ELR (cell line): ENCODE measurements around the gene THRB.
A peak's percentile ranks its signal among the peaks of the same experiment; 100 is the strongest.
"Not testable (repeated sequence)": the region's sequence is repeated elsewhere in the genome, so short reads cannot be mapped to it uniquely, and the experiment has no call there.

Experiments
- DNase-seq: peaks from one replicate; pipeline ENCODE4 v3.0.0-alpha.2; 2015; ENCODE audit warnings: low read depth

Gene THRB

DNA sequence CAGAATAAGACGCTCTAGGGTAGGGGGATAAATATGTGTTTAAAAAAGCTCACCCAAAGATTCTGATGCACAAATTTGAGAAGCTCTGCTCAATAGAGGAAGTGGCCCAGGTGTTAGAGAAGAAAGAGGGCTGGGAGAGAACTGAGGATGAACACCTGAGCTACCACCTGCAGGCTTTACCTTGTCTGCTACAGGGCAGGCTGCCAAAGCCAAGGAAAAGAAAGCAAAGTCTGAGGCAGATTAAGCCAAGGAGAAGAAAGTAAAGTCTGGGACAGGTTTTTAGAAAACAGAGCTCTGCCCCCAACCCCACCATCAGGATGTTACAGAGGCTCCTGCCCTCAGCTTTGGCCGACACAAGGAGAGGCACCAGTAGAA is 92.9 kb downstream of the THRB start:
- no peak for DNase-seq

DNA sequence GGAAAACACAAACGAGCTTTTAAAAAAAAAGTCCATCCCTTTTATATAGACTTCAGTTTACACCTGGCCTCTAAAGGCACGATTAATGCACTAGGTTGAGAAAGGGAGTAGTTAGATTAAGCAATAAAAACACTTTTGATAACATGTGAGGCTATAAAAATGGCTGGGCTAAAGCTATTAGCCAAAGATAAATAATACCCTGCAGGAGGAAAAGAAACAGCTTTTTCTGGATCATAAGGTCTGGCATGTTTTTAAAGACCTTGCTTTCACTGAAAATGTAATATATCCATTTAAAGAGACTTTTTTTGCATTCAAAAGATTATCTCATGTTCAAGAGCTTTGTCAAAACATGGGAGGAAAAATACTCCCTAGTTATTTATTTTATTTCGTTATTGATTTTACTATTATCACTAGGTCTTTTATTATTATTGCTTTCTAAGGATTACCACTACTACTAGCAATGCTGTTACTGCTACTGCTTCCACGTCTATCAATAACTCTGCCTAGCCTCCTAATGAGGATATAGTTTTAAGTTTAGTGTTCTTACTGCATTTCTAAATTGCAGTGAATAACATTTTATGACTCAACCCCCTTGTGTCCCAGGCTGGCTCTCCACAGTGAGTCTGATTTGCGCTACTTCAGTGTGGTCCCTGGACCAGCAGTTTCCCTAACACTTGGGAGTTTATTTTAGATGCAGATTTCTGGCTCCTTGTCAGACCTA is 93.4 kb downstream of the THRB start:
- DNase-seq, result no peak

DNA sequence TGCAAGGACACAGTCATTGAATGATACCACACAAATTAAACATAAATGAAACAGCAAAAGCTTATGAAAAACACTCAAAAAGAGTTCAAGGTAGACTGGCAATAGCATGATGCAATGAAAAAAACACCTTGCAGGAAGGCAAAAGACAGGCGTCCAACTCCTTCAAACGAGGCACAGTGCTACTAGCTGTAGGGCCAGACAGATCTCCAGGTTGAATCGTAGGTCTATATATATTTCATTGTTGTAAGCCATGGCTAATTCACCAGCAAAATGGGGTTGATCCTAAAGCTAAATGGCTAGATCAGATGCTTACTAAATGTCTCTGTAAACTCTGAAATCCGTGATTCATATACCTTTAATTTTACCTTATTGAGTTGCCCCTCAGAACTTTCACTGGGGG is 94.2 kb downstream of the THRB start:
- no peak for DNase-seq

DNA sequence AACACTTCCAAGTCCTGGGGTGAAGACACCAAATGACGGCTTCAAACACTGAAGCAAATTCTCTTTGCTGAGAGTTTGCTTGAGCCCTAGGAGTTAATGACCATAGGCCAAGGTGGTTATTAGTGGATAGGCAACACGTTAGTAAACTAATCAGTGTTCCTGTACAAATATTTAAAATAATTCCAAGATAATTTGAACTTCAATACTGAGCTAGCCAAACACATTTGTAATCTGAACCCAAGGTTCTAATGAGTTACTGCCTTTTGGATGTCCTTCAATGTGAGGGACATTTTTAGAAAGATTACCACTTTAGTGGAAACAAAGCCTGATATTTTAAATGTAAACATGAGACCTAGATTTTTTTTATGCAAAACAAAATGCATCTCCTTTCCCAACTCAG is 94.6 kb downstream of the THRB start:
- no peak for DNase-seq

DNA sequence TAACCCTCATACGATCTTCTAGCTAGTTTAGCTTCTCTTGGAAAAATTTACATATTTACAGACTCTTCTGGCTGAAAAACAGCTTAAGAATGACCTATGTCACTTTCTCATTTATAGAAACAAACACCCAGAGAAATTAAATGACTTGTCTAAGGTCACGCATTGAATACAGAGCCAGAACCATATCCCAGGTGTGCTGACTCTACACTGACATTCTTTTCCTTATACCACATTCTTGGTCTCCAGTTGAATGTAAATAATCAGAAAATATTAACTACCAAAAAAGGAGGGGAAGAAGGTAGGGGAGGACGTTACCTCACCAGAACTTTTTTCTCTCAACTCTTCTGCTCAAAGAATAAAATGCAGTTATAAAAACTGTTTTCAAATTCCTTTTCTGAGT is 95.0 kb downstream of the THRB start:
- DNase-seq, result no peak

DNA sequence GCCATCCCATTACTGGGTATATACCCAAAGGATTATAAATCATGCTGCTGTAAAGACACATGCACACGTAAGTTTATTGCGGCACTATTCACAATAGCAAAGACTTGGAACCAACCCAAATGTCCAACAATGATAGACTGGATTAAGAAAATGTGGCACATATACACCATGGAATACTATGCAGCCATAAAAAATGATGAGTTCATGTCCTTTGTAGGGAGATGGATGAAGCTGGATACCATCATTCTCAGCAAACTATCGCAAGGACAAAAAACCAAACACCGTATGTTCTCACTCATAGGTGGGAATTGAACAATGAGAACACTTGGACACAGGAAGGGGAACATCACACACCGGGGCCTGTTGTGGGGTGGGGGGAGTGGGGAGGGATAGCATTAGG is 95.9 kb downstream of the THRB start:
- DNase-seq, result not testable (repeated sequence)

DNA sequence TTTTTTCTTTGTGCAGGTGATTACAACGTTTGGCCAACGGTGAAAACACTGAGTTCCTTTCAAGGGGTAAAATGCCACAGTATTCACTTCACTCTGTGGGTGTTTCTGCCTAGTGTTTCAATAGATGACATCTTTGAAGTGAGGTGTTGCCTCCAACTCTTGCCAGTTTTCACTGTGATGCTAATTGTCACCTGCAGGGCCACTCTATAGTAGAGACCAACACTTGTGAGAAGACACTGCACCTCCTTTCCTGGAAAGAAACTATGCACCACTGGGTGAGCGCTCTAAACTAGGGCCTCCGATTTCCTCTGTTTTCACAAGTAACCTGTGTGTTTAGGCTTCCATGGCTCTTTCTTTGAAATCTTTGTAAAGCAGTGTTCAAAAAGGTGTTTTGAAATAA is 98.3 kb downstream of the THRB start:
- DNase-seq, result no peak

DNA sequence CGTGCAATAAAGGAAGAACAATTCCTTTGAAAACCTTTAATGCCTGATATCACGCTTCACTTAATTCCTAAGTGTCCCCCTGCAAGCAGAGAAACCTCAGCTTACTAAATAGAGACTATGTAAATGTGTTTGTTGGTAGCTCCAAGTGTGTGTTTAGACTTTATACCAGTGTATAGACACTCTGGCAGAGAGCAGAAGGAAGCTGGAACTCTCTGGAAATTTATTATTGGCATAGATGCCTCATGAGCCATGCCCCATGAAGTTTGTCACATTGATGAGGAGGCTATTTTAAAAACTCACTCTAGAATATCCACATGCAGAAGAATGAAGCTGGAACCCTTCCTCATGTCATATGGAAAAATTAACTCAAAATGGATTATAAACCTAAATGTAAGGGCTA is 99.9 kb downstream of the THRB start:
- DNase-seq, result no peak

DNA sequence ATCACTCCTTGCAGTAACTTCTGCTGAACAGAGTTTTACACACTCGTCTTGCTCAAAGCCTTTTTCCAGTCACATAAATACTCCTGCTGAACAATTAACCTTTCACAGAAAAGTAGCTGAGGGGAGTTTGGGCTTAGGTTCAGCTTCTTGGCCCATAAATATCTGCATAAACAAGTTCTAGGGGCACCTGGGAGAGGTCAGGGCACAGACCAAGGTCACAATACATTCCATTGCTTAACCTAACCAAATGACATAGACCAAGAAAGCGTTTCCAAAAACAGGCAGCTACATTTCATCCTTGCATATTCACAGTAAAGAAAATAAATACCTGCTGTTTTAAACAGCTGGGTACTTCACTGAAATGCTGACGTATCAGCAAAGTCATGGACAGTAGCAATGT is 101.3 kb downstream of the THRB start:
- no peak for DNase-seq

DNA sequence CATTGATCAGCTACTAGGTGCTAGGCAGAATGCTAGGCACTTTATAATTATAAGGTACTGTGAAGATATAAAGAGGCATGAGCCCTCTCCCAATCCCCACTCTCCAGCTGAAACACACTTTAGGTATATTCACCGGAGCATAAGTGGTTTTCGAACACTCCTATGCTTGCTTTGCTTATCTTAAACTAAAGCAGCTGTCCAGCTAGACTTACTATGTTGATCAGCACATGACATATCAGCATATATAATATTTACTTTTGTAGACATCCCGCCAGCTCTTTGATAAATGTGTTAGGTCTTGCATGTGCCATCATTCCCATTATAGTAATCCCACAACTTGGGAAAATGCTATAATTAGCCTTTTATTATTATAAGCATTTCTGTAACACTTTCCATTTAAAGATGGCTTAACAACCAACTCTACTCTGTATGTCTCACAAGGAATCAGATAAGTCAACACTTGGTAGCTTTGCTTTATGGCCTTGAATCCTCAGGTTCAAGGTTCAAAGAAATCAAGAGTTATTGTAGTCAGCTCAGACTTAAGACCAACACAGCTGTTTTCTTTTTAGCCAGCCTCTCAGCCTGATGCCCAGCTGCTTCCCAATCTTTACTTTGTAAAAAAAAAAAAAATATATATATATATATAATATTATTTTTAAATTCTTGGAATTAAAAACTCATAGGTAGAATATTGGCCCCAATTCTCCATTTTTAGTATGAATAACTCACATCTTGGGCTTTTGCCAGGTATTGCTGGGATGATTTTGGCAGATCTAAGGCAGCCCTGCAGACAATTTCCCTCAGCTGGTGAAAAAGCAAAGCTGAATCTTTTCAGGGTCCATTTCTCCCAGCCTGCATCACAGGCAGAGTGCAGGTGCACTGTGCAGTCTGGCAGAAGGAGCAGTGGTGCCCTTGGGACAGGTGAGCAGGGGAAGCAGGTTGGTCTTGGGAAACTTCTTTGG is 104.2 kb downstream of the THRB start:
- DNase-seq, result no peak

DNA sequence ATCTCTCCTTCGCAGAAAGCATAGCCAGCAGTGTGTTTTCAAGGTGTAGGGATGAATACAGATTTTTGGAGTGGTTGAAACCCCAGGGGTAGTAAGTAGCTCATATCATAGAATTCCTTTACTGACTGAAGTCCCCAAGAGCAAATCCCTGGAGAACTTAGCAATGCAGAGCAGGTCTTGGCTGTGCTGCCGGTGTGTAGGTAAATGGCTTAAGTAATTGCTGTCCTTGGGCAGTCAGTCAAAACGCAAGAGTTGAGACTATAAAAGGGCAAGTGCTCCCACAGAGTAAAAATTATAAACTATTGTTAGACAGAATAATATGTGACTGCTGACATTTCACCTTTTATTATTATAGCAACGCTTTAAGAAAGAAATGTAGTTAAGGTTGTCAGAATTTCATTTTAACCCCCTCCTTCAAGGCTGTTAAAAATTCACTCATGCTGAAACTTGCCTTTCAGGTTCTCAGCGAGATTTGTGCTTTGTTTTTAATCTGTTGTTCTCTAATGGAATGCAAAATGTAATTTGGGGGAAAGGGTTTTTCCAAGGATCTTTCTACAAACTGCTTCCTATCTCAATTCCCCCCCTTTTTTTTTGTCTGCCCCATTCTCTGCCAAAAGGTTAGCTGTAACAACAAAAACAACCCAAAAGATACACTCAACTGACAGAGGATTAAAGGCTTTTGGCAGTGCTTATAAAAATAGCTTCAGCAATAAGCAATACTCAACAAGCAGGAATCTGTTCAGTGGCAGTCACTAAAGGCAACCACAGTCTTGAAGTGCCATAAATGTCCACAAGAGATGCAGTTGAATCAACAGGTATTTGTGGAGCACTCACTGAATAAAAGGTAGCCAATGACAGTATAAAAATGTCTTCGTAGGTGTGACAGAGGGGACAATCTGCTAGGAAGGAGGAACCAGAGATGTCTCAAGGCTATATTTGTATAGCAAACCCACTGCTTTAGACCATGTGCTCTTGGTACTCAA is 105.3 kb downstream of the THRB start:
- DNase-seq, result no peak

DNA sequence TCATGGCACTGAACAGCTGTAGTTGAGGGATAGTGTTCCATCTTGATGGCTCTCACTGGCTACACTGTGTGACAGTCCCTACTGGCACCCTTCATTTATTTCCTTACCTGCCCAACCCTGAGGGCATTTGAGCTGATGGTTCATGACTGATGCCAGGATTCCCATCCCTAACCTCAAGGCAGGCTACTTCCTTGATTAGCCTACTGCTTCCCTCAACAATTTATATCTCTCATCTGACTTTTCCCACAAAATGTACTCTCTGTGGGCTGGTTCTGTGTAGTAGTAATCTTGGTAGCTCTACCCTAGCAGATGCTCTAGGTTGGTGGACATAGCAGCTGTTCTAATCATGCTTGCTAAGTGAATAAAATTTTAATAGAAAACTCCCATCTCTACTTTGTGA is 106.0 kb downstream of the THRB start:
- DNase-seq, result no peak

DNA sequence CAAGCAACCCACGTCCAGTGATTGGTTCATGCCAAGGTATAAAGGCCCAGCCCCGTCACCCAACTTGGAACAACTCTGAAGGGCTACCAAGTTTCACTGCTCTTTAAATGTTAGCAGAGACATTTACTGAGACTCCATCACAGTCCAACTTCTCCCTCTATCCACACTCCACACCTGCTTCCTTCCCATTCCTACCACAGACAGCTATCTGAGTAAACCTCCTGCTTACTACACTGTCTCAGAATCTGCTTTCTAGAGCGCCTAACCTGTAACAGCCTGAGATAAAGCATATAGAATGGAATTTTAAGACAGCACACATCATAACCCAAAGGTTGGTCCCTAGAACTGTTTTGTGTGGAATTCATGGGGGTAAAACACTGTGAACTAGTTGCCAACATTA is 106.5 kb downstream of the THRB start:
- DNase-seq, result no peak

DNA sequence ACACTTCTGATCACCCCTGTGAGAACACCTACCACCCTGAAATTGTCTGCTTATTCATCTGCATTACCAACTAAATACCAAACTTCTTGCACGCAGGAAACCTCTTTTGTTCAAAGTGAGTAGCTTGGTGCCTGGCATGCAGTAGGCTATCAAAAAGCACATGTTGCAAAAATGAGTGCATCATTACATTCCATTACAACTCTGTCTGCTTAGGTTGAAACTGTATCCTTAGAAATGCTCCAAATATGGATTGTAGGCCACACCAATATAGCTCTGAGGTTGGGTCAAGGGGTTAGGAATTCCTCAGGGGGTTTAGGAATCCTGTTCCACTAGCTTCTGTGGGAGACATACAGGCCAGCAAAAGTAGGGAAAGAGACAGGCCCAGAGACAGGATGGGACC is 107.2 kb downstream of the THRB start:
- DNase-seq, result peak; percentile 30

DNA sequence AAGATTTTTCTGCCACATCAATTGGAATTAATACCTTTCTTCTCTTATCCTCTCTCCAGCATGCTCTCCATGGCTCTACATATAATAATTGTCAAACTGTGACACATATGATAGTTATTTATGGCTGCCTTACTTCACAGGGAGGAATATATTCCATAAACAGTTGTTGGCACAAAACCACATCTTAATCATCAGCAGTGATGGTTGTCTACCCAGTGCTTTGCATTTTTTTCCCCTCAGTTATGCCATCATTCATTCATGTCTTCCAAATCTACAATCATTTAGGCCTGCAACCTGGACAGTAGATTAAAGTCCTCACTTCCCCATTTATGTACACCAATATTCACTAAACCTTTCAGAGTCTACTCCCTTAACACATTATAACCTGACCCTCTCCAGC is 107.7 kb downstream of the THRB start:
- peak; percentile 72 for DNase-seq

DNA sequence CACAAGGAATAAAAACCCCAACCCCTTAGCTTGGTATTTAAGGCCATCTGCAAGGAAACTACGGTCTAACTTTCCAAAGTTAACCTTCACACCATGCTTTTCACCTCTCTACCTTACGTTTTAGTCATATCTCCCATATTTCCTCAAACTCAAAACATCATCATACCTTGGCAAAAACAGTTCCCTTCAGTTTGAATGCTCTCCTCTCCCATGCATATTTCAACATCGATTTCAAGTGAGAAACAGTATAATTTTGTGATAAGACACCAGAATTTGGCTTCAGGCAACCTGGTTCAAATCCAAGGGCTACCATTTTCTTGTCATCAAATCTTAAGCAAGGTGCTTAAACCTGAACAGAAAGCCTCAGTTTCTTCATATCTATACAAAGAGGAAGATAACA is 108.2 kb downstream of the THRB start:
- no peak for DNase-seq

DNA sequence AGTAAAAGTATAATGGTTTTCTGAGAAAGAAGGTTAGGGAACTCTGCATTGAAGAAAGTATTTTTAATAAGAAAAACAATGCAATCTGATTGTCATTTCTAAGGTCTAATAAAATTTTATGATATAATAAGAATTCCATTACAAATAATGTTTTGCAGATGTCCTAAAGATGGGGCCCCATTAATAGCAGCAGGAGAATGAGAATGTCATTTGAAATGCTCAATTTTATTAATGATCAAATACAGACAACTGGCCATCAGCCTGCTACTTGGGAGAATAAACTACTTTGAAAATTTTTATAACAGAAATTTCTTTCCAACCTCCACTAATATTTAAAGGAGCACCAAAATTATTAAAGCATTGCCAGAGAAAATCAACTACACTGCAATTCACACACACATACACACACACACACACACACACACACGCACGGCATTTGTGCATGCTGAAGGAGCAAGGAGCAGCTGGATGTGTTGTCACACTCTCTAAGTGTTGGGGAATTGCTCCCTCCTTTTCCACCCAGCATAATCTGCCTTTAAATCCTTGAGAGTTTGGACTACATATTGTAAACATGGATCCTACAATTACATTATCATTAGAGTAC is 109.5 kb downstream of the THRB start:
- DNase-seq, result no peak

DNA sequence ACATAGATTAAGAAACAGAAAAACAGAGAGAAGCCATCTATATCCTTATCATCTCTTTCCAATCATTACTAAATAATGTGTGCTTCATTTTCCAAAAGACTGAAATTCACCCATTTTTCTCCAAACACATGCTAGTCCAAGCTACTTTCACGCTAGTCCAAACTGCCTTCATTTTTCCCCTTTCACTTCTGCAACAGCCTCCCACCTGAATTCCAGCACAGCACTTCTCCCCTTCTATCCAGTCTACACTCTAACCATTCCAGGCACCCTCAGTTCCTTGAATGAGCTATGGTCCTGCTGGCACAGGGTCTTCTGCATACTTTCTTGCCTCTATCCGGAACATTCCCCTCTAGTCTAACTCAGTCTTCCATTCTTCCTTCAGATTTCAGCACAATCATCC is 112.0 kb downstream of the THRB start:
- no peak for DNase-seq

DNA sequence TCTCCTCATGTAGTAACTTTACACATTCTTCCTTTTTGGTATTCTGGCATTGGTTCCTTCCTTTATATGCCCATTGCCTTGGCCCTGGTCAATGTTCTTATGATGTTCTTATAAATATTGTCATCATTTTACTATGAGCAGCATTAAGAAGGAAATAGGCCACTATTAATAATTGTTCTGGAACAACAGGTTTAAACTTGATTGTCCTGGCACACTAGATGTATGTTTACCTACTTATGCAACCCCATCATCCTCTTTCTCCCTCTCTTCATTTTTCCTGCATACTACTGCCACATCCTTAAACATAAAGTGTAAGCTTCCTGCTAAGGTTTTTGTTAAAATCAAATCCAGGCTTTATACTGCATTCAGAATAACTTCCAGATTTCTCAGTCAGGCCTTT is 114.7 kb downstream of the THRB start:
- no peak for DNase-seq

DNA sequence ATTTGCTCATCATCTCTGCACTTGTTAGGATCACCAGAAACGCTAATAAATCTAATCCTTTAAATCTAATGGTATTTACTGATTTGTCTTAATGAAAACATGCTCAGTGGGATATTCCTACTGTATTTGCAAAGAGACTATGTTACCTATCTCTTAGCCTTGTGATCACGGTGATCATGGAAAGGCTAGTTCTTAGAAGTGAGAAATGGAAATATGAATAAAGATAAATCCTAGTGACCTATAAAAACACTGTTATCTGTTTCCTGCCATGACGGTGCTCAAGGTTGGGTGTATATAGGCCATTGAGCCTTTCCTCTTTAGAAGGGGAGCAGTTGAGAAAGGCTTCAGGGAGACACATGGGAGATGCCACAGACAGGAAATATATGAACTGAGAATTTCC is 116.3 kb downstream of the THRB start:
- DNase-seq, result no peak

DNA sequence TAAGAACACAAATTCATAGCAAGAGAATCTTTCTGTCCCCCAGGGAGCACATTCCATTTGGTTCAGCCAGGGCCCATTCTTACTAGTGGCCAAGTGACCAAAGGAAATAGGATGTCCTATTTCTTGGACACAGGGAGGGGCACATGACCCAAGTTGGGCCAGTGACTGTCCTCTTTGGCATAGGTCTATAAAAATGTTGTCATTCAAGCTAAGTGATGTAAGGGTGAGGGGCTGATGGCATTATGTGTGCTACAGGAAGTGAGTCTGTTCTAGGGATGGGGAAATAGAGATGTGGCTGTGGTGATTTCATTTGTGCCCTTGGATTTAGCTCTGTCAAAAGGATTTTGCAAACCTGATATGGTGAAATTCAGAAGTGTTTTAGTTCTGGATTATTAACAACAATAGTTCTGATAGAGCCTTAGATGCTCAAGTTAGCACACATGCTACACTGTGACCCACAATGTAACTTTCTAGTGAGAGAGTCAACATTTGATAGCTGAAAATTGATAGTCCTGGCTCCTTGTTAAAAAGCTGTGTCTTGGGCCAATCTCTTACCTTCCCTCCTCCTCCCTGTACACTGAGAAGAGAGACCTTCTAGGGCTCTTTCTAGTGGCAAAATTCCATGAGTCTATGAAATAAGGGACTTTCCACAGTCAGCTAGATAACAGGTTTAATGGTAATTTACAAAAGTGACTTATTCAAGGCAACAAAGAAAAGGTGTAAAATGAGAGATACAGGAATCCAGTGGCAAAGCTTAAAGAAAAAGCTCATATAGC is 117.2 kb downstream of the THRB start:
- peak; percentile 5 for DNase-seq
